BE2C (cell line): ENCODE measurements around the gene PRKG1.

ENCODE experiments used
- DNase-seq: peaks from one replicate; pipeline ENCODE4 v3.0.0-alpha.2; 2020
- H3K27me3 ChIP-seq: fragments of 250-450 bp; sonication (Bioruptor Pico); 2 replicates; pipeline ENCODE4 v1.5.1; 2020; ENCODE audit warnings: mild to moderate bottlenecking
- H3K36me3 ChIP-seq: fragments of 250-450 bp; sonication (Bioruptor Pico); 2 replicates; pipeline ENCODE4 v1.5.1; 2020; ENCODE audit warnings: mild to moderate bottlenecking
- H3K4me1 ChIP-seq: fragments of 250-450 bp; sonication (Bioruptor Pico); 2 replicates; pipeline ENCODE4 v1.5.1; 2020
- H3K4me3 ChIP-seq: 2 replicates; pipeline ENCODE4 v1.5.1; 2011; ENCODE audit warnings: low read depth, low read length
- H3K9me3 ChIP-seq: fragments of 250-450 bp; sonication (Bioruptor Pico); 2 replicates; pipeline ENCODE4 v1.5.1; 2020
- CTCF ChIP-seq: IDR thresholded peaks from 2 replicates; pipeline ENCODE4 v1.5.1; 2012; ENCODE audit warnings: mild to moderate bottlenecking, low read depth, low read length

Gene PRKG1

GRCh38 chr10:51144161-51144781 lies 70.0 kb downstream of the PRKG1 start:
- DNase-seq, result no peak
- Histone ChIP-seq H3K36me3 (no peaks in the 10 kb centered on the region), H3K9me3 (no peaks in the 10 kb centered on the region), H3K4me3 (no peak overlapping the region), H3K4me1 (no peaks in the 10 kb centered on the region), H3K27me3 (no peaks in the 10 kb centered on the region)
- TF ChIP-seq CTCF, result no peak

DNA sequence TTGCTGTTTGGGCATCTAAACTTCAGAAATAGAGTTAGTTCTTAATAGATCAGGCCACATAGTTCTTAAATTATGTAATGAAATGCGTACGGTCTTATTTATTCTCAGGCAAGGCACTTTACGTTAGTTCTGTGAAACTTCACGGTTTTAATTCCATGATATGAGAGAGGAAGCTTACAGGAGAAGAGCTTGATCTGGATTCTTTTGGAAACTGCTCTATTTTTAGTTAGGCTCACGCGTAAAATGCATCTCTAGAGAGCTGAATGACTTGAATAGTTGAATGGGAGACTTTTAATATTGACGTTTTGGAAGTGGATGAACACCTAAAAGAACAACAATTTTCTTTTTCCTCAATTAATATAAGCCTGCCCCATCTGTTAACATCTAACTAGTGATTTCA lies 71.1 kb downstream of the PRKG1 start:
- no peaks in the 10 kb centered on the region for H3K36me3 ChIP-seq
- no peak for DNase-seq
- no peak for TF ChIP-seq CTCF
- H3K4me3 ChIP-seq, result no peak overlapping the region
- H3K4me1 ChIP-seq, result no peaks in the 10 kb centered on the region
- no peaks in the 10 kb centered on the region for H3K9me3 ChIP-seq
- no peaks in the 10 kb centered on the region for H3K27me3 ChIP-seq

DNA sequence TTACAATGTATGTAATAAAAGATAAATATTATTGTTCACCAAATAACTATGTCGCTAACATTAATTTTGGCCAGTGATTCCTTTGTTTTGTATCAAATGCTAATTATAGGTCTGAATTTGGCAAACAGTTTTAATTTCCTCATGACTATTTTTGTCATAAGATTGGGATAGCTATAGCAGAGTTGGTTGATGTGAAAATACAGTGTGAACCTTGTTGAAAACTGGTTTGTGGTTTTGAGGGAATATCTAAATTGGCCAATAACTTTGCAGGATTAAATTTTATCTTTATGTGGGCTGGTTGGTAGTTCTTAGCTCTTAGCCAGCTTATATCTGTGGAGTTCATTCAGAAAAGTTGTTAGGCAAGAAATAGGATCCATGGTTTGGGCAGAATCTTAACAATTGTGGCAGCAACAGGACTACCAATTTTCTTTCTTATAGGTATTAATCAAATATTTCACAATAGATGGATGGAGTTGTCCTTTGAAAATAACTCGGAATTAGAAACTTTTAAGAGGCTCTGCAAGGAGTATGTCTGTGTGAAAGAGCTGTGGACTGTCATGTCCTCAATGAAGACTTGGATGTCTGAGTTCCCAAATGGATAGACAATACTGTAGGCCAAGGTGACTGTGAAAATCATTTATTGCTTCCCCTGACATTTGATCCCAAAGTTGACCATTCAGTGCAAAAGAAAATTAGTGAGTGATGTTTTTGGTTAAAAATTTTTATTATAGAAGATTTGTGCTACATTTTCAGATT lies 73.5 kb downstream of the PRKG1 start:
- Histone ChIP-seq H3K9me3 (no peaks in the 10 kb centered on the region), H3K4me1 (no peaks in the 10 kb centered on the region), H3K36me3 (no peaks in the 10 kb centered on the region), H3K27me3 (no peaks in the 10 kb centered on the region), H3K4me3 (no peak overlapping the region)
- DNase-seq, result no peak
- TF ChIP-seq CTCF, result no peak

GRCh38 chr10:51156926-51157325 lies 82.6 kb downstream of the PRKG1 start:
- TF ChIP-seq CTCF, result no peak

GRCh38 chr10:51158832-51159231 lies 84.5 kb downstream of the PRKG1 start:
- TF ChIP-seq CTCF, result no peak

More at GRCh38 chr10:51156926-51157325, 82.6 kb downstream of the PRKG1 start:
- Histone ChIP-seq H3K27me3 (no peaks in the 10 kb centered on the region), H3K9me3 (no peaks in the 10 kb centered on the region), H3K36me3 (no peaks in the 10 kb centered on the region), H3K4me1 (no peaks in the 10 kb centered on the region), H3K4me3 (no peak overlapping the region)
- DNase-seq, result no peak

DNA sequence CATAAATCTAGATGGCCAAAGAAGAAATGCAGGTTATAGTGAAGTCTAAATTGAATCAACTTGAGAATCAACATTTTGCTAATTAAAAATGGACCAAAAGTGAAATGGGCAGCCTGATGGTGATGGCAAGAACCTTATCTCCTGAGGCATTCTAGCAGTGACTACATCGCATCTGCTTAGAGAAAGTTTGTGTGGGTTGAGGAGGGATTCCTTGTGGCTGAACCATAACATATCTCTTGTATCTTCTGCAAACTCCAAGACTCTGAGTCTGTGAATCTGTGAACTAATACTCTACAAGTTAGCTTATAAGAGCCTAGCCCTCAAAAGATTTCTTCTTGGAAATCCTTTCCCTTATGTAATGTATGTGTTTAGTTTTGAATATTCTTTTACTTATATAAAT lies 85.6 kb downstream of the PRKG1 start:
- no peaks in the 10 kb centered on the region for H3K27me3 ChIP-seq
- no peaks in the 10 kb centered on the region for H3K4me1 ChIP-seq
- no peaks in the 10 kb centered on the region for H3K36me3 ChIP-seq
- DNase-seq, result no peak
- no peaks in the 10 kb centered on the region for H3K9me3 ChIP-seq
- TF ChIP-seq CTCF, result no peak
- H3K4me3 ChIP-seq, result no peak overlapping the region

More at GRCh38 chr10:51158832-51159231, 84.5 kb downstream of the PRKG1 start:
- H3K36me3 ChIP-seq, result no peaks in the 10 kb centered on the region
- no peaks in the 10 kb centered on the region for H3K4me1 ChIP-seq
- no peaks in the 10 kb centered on the region for H3K27me3 ChIP-seq
- no peak for DNase-seq
- no peaks in the 10 kb centered on the region for H3K9me3 ChIP-seq
- H3K4me3 ChIP-seq, result no peak overlapping the region
